HG03432 (cell line): Measurements from ENCODE around the gene TMPRSS6.
A peak's percentile ranks its signal among the peaks of the same experiment; 100 is the strongest.

Experiments
- ATAC-seq: cut with Tn5 transposase; IDR thresholded peaks from one replicate; pipeline ENCODE4 v1.9.1; 2021; ENCODE audit warnings: mild to moderate bottlenecking, moderate library complexity; ENCODE audit not compliant: unreplicated experiment

The TMPRSS6 gene

DNA sequence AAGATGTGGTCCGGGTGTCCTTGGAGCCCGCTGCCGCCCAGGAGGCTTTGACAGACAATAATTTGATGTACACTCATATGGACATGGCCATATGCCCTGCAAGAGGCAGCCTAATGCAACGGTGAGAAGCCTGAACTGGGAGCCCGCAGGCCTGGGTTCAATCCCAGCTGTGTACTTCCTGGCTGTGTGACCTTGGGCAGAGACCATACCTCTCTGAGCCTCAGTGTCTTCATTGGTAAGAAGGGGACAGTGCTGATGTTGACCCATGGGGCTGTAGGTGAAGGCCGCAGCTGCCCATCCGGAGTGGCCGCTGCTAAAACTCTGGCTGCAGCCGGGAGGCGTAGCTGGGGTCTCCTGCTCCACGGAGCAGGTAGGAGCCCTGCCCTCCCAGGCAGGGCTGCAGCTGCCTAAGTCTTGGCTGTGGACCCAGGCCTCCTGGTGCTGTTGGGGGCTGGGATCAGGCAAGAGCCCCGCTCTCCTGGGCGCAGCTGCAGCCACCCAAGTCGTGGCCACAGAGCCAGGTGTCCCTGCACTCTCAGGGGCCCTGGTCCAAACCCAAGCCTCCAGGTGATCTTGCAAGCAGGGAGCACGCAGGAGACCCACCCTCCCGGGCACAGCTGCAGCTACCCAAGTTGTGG, 31.3 kb upstream of the TMPRSS6 start:
- no peak for ATAC-seq

DNA sequence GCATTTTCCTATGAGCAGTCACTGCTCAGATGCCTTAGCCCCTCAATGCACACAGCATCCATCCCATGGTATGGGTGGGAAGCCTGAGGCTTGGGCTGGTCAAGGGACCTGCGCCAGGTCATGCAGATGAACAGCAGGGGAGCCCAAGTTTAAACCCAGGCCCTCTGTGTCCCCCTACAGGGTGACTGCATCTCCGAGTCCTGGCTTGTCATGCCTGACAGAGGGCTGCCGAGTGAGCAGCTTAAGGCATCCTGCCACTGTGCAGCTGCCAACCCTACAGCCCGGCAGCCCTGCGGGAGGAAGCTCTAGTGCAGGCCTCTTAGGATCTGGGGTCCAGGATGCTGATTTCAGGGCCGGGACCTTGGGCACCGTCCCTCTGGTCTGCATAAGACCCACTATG, 30.2 kb upstream of the TMPRSS6 start:
- ATAC-seq: no peak

DNA sequence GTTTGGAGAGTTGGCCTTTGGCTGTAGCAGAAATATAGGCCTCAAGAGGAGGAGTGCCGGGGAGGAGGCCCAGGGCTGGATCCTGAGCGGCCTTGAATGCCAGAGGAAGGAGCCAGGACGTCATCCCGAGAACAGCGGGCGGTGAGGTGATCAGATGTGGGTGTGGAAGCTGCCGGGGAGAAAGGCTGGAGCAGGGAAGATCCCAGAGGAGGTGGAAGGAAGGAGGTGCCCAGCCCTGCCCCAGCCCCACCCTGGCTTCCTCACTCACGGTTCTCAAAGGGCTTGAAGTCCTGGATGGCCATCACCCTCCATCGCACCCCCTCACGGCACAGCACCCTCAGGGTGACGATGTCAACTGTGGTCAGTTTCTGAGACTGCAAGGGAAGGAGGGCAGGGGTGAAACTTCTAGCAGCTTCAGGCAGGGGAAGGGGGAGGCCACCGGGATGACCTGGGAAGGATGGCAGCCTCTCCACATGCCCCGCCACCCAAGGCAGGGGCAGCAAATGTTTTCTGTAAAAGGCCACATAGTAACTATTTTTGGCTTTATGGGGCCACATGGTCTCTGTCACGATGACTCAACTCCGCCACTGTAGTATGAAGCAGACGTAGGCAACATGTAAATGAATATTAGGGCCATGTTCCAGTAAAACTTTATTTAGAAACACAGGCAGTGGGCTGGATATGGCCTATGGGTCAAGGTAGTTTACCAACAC, 29.5 kb upstream of the TMPRSS6 start:
- ATAC-seq: no peak

DNA sequence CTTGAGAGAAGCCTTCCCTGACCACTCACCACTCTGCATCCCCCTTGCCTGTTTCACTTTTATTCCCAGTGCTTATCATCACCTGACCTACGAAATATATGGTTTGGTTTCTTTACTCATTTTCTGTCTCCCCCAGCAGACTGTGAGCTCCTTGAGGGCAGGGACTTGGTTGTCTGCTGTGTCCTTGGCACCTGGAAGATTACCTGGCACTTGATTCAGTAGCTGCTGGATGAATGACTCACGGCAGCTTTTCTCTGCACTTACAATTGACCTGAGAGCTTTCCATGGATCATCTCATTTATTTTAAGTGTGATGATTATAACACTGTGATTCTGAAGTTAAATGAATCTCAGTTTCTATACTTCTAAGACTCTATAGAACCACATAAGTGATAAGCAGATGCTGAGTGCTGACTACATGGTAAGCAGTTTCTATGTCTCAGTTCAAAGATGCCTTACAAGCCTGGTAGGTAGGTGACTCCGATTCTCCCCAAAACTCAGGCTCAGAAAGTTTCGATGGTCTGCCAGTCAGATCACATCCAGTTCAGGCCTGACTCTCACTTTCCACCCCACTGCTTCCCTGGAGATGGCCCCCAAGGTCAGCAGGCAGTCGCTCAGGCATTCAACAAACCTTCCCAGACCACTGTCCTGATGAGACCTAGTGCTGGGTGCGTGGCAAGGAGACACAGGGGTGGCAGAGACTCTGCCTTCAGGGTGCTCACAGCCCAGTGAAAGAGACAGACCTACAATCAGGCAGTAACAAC, 28.6 kb upstream of the TMPRSS6 start:
- ATAC-seq: no peak

DNA sequence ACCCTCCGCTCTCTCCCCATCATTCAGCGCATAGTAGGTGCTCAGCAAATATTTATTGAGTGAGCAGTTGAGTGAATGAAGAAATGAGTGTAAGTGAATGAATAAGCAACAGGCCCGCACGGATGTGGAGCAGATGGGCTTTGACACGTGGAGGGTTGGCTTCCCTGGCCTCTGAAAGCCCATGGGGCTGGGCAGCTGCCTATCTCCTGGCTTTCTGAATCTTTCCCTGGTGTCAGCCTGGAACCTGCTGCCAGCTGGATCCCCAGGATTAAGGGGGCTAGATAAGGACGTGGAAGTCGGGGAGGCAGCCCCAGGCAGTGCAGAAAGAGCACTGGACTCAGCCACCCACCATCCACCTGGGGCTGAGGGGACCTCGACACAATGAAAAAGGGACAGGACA, 27.6 kb upstream of the TMPRSS6 start:
- ATAC-seq: no peak

DNA sequence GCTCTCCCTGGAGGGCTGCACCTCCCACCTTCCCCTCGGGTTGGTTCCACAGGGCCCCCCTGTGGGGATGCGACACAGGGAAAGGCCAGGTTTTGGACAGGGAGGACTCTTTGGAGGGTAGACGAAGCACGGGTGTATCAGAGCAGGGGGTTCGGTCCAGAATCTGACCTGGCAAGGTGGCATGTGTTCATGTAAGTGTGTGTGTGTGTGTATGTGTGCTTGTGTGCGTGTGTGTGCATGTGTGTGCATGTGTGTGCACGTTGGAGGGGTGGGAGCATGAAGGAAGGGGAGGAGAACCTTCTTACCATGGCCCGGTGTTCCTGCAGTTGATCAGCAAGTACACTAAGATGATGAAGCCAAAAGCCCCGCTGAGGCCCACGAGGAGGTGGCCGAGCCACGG, 25.5 kb upstream of the TMPRSS6 start:
- ATAC-seq: no peak

DNA sequence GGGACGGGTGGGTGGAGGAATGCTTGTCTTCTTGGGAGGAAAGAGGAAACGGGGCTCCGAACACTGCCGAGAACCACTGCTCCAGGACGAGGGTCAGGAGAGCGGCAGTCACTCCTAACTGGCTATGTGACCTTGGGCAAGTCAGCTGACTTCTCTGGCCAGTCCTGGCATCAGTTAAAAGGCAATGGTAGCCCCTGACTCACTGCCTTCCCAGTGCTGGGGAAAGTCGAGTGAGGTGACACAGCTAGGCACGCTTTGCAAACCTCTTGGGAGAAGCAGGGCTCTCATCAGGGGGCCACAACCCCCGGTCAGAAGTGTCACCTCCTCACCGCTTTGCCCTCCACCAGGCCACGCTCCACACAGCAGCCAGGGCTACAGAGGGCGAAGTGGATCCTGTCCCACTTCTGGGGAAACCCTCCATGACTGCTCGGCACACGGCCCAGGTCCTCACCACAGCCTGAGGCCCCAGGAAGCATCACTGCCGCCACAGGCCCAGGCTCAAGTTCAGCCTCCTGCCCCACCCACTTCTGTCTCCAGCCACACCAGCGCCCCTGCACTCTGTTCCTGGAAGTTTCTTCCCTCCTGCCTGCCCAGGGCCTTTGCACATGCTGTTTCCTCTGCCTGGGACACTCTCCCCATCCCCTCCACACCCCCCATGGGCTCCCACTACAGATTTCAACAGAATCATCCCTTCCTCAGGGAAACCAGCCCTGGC, 23.9 kb upstream of the TMPRSS6 start:
- ATAC-seq: no peak

DNA sequence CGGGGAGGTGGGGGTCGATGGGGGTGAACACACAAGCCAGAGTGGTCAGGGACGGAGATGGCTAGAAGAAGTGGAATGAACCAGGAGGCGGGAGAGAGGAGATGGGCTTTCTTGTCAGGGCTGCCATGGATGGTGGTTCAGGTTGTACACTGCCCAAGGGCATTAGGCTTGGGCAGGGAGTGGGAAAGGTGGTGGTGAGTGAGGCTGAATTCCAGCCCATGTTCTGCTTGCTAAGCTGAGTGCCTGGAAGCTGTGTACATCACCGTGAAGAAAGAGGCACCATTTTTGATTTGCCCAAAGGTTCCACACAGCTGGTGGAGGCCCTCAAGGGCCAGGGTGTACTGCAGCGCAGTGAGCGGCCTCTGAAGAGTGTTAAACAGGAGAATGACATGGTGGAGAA, 23.3 kb upstream of the TMPRSS6 start:
- ATAC-seq: no peak

DNA sequence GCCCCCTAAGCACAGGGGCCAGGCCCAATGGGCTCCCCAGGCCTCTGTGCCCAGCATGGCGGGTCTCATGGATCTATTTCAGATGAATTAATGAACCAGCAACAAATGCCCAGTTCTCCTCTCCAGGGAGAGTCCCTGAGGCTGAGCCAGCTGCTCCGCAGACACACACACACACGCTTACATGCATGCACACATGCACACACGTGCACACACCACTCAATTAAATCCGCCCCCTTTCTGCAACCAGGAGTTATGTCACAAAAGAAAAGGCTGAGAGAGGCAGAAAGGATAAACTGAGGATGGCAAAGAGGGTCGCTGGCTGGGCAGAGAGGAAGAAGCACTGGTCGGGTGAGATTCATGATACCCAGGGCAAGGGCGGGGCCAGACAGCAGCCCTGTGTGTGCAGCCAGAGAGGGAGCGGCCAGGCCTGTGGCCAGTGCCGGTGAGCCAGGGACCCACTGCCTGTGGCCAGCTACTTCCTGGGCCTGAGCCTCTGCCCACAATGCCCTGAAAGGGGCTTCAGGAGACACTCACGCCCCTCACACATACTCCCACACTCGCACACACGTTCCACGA, 20.4 kb upstream of the TMPRSS6 start:
- no peak for ATAC-seq

DNA sequence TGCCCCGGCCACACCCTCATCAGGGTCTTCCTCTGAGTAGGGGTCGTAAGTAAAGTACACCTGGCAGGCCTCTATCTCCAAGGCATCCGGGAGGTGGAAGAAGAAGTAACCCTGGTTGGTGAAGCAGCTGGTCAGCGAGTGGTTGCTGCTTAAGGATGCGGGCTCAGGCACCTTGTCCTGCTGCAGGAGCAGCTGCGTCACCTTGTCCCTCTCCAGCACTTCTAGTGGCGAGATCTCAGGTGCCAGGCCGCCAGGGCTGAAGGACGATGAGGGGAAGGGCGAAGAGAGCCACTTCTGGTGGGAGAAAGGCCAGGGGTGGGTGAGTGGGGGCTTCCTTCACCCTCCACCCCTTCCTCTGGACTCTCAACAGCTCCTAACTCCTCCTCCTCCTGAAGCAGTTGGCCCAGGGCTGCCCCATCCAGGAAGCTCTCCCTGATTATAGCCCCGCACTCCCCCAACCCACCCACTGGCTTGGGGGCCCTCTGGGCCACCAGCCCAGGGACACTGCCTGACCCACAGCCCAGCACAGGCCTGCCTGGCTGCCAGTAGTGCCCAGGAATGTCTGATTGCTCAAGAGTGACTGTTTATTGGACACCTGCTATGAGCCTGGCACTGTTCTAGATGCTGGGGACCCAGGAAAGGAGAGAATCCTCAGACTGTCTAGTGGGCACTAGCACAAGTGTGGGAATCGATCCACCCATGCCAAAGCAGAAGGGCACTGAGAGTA, 19.2 kb upstream of the TMPRSS6 start:
- no peak for ATAC-seq

DNA sequence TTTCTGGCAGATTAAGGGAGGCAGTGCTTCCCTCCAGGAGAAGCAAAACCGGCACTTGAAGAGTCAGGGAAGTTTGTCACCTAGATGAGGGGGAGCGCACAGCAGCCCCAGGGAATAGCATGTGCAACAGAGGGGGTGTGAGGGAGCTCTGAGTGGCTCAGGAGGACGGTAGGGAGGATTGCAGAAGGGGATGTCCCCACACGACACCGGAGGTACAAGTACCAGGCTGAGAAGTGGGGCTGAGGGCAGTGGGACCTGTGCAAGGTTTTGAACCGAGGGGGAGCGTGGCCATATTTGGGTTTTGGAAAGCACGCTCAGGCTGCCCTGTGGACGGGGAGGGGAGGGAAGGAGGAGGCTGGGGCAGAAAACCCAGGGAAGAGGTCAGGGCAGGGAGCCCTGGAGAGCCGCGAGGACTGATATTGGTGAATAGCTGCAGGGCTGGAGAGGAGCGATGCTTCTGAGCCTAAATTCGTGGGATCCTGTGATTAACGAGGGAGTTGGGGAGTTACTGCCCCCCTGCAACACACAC, 17.9 kb upstream of the TMPRSS6 start:
- ATAC-seq: no peak

DNA sequence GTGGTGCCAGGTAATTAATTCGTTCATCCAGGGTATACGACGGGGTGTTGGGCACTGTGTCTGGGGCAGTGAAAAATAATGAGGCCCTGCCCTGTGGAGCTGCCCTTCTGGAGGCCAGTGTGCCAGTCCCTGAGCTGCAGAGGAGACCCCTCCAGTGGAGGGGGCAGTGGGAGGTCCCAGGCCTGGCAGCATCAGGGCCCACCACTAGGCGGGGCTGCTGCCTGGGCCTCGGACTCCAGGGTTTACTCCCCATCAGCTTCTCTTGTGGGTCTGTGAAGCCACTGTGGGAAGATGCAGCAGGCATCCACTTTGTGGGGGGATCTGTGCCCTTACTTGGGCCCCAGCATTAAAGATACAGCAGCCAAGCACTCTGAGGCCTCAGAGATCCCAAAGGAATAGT, 17.4 kb upstream of the TMPRSS6 start:
- no peak for ATAC-seq

DNA sequence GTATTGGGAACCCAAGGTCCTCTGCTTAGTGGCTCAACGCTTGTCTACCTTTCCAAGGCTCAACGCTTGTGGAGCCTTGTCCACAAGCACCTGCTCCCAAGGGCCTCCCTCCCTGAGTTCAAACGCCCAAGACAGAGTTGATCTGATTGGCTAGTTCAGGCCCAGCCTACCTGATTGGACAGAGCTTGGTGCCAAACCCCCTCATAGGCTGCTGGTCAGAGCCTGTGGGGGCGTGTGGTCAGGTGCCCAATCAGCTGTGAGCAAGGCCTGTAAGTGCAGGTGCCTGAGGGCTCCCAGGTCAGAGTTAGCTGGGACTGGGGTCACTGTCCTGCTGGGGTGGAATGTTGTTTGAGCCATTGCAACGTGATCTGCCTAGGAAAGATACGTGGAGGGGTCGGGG, 16.9 kb upstream of the TMPRSS6 start:
- no peak for ATAC-seq

DNA sequence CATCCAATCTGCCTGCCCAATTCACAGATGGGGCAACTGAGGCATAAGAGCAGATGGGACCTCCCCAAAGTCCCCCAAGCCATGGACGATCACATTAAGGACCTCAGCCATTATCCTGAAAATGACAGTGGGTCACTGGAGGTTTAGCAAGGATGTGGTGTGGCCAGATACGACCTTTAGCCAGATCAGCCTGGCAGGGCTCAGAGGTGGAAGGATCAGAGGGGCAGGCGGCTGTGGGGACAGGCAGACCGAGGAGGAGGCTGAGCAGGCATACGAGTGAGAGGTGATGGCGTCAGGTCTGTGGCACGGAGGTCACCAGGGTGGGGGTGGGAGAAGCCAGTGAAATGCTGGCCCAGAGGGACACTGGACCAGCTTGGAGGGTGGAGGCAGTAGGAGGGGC, 14.1 kb upstream of the TMPRSS6 start:
- ATAC-seq: no peak

DNA sequence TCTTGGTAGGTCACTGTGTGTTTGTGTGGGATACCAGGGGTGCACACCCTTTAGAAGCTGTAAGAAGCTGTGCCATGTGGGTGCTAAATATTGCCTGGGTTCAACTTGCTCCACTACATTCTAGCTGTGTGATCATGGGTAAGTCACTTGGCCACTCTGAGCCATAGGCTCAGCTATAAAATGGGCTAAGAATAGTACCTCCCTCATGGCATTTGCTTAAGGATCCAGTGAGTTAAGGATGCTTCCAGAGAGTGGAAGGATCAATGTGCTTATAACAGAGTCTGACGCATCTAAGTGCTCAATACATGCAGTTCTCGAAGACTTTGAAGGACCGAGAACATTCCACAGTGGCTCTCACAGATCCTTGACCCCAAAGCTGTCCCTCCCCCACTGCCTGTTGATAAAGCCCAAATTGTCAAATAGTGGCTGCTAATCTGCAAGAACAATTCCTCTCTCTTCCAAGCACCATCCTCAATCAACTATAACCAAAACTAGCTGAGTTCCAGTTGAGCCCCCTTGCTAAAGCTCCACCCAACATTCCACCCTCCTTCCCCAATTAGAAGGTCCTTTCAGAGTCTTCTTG, 13.2 kb upstream of the TMPRSS6 start:
- ATAC-seq: peak; percentile 3

DNA sequence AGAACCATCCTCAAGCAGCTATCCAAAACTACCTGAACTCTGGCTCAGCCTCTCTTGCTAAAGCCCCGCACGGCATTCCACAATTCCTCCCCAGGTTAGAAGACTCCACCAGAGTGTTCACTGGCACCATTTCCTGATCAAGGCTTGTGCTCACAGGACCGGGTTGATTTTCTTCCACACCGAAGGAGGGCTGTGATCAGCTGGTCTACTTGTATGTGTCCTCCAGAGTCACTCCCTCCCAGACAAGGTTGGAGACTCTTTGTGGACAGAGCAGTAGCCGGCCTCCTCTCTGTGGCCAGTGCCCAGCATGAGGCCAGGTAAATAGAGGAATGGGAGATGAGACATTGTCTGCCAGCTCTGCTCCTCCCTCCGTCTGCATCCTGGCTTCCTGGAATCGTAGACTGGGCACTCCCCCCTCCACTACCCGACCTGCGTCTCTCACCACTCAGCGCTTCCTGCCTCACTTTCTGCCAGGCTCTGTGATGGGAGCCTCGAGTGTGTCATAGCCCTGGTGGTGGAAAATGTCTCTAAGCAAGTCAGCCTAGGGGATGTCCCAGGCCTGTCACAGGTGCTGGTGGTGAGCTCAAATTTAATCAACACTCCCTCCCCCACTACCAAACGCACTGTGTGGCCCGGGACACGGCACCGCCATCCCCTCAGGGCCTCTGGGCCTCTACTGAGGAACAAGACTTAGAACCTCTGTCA, 12.5 kb upstream of the TMPRSS6 start:
- ATAC-seq: peak; percentile 78

DNA sequence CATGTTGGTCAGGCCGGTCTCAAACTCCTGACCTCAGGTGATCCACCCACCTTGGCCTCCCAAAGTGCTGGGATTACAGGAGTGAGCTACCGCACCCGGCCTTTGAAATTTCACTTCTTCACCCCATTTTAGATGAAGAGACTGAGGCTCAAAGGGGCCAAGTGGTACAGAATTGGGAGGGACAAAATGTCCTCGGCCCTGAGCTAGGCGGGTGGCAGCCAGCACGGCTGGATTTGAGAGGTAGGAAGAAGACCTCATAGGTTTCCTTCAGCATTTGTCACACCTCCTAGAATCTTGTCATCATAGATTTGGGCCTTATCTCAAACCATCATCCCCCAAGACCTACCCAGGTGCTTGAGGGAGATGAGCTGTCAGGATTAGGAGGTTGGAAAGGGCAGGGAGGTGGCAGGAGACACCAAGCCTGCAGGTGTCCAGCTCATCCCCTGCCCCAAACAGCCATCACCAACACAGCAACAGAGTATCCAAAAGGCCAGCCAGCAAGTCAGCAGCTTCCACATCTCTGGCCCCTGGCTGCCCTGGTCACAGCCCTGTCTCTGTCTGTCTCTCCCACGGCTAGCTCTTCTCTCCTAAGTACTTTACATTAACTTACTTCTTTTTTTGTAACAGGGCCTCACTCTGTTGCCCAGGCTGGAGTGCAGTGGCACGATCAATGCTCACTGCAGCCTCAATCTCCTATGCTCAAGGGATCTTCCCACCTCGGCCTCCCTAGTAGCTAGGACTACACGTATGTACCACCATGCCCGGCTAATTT, 11.2 kb upstream of the TMPRSS6 start:
- no peak for ATAC-seq

DNA sequence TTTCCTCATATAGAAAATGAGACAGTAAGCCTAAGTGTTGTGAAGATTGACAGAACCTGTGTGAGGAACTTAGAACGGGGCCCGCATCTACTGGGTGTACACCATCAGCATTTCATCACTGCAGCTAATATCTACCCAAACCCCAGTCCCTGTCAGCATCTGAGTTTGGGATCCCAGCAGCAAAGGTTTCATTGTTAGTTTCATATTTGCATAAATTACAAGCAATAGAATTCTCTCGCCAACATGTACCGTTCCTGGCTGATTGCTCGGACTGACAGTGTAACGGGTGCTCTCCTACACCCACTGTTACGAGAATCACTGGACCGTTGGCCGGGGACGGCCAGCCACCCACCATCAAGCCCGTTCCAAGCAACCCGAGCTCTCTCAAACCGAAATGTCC, 10.4 kb upstream of the TMPRSS6 start:
- no peak for ATAC-seq

DNA sequence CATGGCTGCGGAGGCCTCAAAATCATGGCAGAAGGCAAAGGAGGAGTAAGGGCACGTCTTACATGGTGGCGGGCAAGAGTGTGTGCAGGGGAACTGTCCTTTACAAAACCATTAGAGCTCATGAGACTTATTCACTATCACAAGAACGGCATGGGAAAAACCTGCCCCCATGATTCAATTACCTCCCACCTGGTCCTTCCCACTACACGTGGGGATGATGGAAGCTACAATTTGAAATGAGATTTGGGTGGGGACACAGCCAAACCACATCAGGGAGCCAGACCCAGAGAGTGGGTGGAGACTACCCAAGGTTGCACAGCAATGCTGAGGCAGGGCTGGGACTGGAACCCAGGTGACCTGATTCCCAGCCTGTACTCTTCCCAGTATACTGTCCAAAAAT, 8.6 kb upstream of the TMPRSS6 start:
- no peak for ATAC-seq
